HCEC 1CT (cell line): ENCODE data around the gene TMIGD2.

Experiments used
- DNase-seq: peaks from one replicate; pipeline ENCODE4 v3.0.0-alpha.2; 2017

The TMIGD2 gene

DNA sequence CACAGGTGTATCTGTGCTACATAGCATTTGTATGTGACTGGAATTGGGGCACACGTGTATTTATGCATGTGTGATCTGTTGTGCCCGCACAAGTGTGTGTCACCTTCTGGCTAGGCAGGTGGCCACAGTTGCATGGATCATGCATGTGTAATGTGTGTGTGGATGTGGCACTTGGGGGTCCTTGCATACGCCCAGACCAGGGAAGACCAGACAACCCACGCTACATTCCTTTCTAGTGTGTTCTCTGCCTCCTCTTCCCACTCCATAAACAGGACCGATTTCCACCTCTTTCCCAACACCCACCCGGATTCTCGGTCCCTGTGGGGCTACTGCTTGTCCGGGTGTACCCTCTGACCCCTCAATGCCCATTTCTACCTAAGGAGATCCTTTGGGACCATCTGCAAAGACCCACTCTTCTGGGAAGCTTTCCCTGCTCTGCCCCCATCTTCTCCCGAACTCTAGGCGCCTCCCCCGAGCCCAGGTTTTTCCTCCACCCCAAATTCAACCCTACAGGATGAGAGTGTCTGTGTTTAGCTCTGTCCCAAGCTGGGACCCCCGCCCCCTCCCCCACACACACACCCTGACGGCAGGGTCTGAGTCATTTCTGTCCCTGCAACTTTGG, 24.1 kb upstream of the TMIGD2 start:
- no peak for DNase-seq

DNA sequence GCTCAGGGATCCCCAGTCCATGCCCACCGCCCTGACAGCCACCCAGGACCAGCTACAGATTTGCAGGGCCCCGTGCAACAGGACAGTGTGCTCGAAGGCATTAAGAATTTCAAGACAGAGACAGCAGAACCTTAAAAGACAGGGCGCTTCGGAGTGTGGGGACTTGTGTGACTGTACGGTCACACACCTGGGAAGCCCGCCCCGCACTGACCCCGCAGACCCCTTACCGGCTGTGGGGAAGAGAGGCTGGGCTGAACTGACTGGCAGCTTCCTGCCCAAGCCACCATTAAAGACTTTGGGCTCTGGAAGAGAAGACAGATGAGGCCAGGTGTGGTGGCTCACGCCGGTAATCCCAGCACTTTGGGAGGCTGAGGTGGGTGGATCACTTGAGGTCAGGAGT, 22.0 kb upstream of the TMIGD2 start:
- no peak for DNase-seq

DNA sequence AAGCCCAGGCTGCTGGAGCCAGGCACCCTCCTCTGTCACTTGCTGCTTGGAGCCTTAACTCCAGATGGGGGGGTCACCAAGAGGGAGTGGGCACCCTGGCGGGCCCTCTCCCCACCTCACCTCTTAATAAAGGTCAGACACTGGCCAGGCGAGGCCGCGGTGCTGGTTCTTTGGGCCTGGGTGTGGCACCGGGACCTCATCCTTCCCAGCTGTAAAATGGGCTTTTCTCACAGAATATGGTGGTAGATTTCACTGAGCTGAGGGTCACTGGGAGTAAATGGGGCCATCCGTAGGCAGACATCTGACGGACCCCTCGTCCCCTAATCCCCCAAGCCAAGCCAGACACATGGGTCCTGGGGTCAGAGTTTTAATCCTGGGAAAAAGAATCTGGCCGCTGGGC, 21.5 kb upstream of the TMIGD2 start:
- no peak for DNase-seq

DNA sequence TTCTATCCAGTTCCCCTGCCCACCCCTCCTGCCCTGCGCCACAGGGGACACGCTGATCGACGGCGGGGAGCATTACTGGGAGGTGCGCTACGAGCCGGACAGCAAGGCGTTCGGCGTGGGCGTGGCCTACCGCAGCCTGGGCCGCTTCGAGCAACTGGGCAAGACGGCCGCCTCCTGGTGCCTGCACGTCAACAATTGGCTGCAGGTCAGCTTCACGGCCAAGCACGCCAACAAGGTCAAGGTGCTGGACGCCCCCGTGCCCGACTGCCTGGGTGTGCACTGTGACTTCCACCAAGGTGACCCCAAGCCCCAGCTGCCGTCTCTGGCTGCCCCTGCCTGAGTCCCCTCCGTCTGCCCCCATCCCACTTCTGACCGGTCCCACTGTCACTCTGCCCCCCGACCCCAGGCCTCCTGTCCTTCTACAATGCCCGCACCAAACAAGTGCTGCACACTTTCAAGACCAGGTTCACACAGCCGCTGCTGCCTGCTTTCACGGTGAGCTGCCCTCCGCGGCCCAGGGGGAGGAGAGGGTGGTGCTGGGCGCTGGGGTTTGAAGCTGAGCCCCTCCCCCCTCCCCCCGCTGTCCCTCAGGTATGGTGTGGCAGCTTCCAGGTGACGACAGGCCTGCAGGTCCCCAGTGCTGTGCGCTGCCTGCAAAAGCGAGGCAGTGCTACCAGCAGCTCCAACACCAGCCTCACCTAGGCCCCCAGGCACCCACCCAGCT, 20.9 kb upstream of the TMIGD2 start:
- no peak for DNase-seq

DNA sequence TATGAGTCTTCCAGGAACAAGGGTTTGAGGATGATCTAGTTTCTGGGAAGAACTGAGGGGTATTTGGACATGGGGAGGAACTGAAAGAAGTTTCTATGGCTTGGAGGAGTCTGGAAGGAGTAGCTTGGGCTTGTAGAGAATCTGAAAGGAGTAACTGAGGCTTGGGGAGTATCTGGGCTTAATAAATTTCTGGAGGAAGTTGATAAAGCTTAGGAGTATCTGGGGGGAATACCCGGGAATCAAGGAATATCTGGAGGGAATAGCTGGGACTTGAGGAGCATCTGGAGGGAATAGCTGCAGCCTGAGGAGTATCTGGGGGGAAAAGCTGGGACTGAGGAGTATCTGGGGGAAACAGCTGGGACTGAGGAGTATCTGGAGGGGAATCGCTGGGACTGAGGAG, 18.2 kb upstream of the TMIGD2 start:
- no peak for DNase-seq

DNA sequence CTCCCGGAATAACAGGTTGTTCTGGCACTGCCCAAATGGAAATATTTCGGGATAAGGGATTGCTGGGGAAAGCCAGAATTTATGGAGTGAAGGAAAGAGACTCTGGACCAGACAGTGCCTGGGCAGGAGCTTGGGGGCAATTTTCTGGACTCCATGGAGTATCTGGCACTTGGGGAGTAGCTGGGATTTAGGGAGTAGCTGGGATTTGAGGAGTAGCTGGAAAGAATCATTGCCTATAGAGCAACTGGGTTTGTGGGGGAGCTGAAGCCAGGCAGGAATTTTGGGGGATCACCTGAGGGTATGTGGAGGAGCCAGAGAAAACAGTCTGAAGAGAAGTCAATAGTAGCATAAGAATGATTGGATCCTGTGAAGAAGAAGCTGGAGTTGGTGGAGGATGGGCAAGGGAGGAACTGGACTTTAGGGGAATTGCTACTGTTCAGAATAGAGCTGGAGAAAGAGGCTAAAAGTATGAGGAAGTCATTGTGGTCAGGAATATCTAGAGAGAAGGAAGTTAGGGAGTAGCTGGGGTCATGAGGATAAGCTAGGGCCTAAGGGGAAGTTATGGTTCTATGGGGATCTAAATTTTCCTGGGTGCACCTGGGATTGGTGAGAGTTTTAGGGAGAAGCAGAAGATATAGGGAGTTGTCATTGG, 17.0 kb upstream of the TMIGD2 start:
- no peak for DNase-seq

DNA sequence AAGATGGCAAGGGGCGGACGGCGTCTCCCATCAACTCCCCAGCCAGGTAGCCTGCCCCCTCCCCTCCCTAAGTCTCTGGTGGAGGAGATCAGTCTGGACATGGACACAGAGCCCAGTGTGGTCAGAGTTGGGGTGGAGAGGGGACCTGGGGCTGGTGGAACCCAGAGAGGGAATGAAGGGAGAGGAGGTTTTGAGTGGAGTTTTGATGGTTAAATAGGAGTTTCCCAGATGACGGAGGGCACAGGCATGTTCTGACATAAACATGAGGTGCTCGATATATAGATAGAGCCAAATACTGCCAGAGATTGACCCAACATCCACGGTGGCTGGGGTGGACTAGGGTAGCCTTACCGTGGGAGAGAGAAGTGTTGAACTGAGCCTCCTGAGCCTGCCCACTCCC, 16.3 kb upstream of the TMIGD2 start:
- no peak for DNase-seq

DNA sequence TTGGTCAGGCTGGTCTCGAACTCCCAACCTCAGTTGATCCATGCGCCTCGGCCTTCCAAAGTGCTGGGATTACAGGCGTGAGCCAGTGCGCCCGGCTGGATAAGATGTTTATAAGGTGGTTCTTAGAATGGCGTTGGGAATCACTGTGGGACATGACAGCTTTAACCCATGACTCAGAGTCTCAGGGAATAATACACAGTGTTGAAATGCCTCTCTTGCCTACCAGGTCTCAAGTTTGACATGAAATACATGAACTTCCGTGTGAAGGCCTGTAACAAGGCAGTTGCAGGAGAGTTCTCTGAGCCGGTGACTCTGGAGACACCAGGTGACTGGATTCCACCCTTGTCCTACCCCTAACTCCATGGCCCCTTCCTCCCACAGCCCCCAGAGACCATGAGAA, 14.8 kb upstream of the TMIGD2 start:
- DNase-seq: no peak

DNA sequence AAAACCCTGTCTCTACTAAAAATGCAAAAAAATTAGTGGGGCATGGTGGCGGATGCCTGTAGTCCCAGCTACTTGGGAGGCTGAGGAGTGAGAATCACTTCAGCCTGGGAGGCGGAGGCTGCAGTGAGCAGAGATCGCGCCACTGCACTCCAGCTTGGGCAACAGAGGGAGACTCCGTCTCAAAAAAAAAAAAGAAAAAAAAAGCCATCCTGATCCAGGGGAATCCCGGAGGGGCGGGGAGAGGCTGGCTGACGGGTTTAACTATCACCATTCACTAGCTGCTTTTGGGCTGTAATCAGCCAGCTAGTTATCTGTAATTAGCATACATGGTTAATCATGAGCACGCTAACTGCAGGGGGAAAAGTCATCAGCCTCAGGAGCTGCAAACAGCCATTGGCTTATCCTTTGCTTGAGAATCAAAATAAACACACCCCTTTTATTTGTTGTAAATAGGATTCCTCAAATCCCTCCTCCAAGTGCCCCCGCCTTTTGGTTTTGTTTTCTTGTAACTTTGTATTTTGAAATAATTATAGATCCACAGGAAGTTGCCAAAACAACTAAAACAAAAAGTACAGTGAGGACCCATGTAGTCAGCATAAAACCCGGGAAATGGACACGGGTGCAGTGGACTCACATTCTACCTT, 11.8 kb upstream of the TMIGD2 start:
- DNase-seq: no peak

DNA sequence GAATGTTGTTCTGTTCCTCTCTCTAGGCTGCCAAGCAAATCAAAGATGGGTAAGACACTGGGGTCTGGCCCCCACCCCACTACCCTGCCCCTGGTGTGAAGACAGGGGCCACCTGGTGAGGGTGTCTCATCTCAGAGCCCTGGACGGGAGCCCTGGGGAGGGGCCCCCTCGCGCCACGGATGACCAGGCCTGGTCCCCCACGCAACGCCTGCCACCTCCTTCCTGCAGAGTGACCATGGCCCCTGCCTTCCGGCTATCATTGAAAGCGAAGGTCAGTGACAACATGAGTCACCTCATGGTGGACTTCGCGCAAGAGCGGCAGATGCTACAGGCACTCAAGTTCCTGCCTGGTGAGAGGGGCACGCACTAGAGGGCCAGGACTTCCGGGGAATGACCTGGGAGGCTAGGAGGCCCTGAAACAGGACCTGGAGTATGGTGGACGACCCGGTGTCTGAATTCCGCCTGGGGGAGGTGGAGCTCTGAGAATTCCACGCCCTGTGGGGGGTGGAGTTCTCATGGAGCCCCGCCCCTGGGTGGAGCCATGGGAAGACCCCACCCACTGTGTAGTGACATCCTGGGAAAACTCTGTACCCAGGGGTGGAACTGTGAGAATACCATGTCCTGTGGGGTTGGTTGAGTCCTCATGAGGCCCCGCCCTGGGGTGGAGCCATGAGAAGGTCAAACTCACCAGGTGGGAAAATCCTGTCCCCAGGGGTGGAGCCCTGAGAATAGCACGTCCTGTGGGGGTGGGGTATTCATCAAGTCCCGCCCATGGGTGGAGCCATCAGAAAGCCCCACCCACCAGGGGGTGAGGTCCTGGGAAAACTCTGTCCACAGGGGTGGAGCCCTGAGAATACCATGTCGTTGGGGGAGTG, 8.3 kb upstream of the TMIGD2 start:
- DNase-seq: no peak

DNA sequence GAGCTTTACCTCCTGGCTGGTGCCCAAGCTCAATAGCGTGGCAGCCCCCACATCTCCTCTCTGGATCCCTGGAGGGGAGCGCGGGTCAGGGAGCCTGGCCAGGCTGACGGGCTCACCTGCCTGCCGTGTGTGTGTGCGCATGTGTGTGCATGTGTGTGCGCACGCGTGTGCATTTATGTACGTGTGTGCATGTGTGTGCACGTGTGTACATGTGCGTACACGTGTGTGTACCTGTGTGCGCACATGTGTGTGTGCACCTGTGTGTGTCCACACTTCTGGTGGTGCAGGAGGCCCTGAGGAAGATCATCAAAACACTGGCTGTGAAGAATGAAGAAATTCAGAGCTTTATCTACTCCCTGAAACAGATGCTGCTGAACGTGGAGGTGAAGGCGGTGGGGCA, 3.5 kb upstream of the TMIGD2 start:
- no peak for DNase-seq

DNA sequence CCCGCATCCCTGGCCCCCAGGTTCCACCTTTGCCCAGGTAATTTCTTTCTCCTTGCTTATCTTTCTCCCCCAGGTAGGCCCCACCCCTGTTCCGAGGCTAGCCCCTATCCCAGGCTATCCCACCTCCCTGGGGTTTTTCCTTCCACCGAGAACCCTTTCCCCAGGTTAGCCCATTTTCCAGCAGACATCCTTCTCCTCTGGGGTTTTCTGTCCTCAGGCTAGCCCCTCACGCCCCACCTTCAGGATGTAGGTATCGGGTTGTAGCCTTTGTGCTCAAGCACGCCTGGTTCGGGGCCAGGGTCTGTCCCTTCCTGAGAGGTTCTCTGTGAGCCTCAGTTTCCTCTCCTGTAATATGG, 3.0 kb upstream of the TMIGD2 start:
- no peak for DNase-seq

DNA sequence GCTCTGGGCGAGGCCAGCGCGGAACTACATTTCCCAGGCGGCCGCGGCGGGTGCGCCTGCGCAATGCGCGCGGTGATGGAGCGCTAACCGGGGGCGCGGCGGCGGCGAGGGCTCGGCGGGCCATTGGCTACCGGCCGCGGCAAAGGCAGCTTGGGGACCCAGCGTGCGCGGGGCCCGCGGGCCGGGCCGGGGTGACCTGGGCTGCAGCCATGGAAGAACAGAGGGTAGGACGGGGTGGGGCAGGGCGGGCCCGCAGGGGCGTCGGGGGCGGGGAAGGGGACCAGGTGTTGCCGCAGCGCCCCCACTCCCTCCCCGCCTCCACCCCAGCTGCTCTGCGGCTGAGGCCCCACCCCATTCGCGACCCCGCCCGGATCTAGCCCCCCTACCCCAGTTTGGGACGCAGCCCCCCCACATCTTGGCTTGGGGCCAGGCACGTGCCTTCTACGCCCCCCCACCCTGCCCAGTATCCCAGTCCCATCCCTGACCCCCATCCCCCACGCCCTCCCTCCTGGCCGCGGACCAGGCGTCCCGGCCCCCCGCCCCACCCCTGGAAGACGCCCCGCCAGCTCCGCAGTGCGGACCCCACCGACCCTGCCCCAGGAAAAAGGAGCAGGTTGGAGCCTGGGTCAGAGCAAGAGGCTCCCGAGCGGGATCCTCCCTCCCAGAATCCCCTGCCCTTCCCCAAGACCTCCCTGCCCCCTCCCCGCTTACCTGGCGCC, 2.5 kb upstream of the TMIGD2 start, which contains the start of gene FSD1:
Gene FSD1 (plus strand): TSS at position 61 of the 719 bp plus-strand sequence. CDS start 149 bp downstream, at position 210.
- DNase-seq: peak; percentile 57

DNA sequence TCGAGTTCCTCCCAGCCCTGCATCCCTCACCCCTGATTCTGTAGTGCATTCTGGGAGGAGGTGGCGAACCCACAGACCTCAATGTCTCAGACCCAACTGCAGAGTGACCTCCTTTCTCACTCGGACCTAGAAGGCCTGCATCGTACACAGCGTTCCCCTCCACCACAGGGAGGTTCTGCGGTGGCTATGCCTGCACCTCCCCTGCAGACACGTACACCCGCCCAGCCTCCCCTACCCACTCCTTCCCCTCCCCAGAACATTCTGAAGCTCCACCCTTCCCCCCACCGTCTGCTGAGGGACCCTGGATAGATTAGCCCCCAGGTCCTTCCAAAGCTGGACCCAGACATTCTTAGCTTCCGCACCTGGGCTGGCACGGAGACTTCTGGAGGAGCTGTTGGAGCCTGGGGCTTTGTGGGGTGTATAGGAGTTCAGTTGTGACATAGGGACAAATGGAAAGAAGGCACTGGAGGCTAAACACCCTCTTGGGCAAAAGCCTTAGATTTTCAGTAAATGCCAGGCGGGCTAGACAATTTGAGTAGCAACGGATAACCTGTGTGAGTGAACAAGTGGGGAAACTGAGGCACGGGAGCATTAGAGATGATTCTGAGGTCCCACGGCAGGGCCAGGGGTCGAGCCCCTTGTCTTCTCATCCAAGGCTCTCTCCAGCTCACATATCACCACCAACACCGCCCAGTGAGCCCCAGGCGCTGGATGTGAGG, 1.8 kb upstream of the TMIGD2 start:
- DNase-seq: no peak

DNA sequence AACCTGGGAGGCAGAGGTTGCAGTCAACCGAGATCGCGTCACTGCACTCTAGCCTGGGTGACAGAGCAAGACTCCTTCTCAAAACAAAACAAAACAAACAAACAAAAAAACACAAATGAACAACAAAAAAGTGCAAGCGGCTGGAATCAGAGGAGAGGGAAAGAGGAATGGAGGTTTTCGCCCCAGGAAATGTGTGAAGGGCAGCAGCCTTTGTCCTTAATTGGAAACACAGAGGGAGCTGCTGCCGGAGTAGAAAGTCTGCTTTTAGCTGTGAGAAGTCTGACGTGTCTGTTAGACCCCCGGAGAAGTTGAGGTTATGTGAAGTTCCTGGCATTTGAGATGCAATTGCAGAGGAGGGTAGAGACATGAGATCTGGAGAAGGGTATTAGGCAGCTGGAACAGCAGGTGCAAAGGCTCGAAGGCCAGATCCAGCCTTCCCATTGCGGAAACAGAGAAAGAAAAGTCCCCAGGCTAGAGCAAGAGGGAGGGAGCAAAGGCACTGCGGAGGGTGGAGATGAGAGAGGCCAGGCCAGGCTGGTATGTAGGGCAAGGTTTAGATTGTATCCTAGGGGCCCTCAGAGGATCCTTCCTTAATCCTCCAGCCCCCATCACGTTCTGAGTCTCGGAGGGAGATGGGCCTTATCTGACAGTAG, 473 bp downstream of the TMIGD2 start:
- no peak for DNase-seq

DNA sequence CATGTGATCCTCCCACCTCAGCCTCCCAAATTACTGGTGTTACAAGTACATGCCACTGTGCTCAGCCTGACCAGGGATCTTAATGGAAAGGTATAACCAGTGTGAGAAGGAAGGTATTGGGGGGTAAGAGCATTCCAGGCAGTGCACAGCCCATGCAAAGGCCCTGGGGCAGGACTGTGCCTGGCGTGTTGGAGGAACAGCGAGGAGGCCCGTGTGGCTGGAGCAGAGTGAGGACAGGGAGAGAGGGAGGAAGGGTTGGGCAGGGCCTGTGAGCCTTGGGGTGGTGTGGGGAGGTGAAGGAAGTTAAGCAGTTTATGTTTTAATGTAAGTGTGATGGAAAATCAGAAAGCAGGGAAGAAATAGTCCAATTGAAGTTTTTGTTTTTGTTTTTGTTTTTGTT, 1.6 kb downstream of the TMIGD2 start:
- DNase-seq: no peak

DNA sequence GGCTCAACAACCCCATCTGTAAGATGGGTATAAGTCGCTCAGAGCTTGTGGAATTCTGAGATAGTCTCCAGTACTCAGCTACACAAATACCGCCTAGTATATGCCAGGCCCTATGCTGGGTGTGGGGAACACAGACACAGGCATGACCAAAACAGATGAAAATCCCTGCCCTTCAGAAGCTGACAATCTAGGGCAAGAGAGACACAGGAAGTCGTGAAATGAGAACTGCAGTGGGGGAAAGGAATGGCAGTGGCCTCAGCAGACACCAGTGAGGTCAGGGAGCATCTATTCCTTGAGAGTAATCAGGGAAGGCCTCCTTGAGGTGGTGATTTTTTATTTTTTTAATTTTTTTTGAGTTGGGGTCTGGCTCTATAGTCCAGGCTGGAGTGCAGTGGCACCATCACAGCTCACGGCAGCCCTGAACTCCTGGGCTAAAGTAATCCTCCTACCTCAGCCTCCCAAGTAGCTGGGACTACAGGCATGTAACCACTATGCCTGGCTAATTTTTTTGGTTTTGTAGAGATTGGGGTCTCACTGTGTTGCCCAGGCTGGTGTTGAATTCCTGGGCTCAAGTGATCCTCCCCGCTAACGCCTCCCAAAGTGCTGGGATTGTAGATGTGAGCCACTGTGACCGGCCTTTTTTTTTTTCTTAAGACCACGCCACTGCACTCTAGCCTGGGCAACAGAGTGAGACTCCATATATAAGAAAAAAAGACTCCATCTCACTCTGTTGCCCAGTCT, 3.2 kb downstream of the TMIGD2 start:
- no peak for DNase-seq

DNA sequence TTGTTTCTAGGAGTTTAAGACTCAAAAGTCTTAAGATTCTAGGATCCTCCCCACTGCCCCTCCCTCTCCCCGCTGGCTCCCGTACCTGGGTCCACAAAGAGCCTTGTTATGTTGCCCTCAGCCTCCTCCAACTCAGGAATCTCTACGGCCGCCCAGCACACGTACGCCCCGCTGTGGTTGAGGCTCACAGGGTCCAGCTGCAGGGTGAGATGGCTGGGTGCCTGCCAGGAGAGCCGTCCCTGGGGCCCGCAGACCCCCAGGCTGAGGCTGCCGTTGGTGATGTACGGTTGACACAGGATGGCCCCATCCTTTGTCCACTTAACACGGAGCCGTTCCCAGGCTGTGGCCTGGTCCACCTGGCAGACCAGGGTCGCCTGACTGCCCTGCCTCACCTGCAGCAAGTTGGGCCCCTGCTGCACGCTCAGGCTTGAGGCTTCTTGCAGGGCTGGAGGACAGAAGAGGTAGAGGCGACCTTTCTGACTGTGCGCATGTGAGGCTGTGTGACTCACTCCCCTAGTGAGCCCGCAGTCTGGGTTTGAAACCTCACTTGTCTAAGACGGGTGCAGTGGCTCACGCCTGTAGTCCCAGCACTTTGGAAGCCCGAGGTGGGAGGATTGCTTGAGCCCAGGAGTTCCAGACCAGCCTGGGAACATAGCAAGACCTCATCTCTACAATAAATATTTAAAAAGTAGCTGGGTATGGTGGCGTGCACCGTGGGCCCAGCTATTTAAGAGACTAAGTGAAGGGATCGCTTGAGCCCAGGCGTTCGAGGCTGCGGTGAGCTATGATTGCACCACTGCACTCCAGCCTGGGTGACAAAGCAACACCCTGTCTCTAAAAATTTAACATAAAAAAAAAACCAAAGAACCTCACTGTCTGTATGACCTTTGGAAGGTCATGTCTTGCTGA, 4.0 kb downstream of the TMIGD2 start:
- DNase-seq: no peak
